ENCODE data around the gene SH3BGRL2.

SH3BGRL2 gene

DNA sequence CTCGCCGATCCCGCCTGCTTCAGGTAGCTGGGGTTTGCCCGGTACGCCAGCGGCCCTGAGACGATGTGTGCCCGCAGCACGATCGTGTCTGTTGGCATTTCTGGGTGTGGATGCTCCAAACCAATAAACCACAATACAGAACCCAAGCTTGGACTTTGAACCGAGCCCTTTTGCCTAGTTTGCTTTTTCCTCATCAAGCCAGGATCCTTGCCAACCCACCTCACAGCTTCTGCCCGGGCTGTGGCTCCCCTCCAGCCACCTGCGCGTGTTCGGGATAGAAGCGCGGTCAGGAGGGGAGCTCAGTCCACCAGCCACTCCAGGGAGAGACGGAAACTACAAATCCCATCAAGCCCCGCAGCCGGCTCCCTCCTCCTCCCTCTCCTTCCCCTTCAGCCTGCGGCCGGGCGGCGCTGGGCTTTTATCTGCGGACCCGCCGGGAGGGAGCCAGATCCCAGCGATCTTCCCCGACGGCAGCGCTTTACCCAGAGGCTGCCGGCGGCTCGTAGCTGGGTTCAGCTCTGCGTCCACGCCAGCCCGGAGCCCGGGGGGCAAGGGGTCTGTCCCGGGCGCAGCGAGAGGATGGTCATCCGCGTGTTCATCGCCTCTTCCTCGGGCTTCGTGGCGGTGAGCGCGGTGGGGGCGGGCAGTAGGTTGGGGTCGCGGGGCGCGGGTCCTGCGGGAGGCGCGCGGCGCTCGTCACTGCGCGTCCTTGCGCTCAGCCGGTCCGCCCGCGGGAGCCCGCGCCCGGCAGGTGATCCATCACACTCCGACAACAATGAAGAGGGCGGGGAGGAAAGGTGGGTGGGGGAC lies at the start of gene SH3BGRL2:
Gene SH3BGRL2, plus strand, starts transcription at position 447 of the 810 bp plus-strand sequence. Its CDS starts 133 bp downstream, at position 580.
- DNase-seq (ENCODE audit: low read depth in 2 of 2, low spot score in 1 of 2) = no peak

DNA sequence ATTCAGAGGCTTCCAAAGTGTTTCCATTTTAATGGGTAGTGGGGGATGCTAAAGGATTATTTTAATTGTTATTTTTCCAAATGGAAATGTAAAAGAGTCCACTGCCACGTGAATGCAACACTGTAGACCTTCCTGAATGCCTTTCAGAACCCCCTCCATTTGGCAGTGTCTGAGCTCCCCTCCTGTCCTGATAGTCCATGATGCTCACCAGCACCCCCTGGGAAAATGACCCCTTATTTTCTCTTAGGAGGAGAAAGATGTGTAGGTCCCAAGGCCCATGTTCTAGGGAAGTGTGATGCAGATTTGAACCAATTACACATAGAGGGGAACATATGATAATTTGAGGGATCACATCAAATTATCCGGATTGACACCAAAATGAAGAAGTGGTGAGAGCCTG lies 46.8 kb upstream of the SH3BGRL2 start:
- no peak for DNase-seq (ENCODE audit: low read depth in 2 of 2, low spot score in 1 of 2)

DNA sequence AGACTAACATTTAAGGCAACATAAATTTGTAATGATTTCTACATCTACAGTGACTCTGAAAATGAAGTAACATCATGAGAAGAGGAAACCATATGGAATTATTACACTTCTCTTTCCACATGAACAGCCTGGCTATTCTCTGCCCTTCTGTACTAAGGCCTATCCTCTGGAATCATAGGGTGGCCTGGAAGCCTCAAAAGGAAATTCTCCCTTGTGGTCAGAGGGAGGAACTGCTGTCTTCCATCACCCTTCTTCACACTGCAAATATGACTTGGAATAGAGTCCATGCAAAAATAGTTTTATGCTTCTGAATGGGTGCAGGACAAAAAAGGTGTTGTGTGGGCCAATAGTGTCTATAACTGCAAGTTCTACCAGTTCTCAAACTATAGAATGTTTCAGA lies 44.6 kb upstream of the SH3BGRL2 start:
- DNase-seq (ENCODE audit: low read depth in 2 of 2, low spot score in 1 of 2) = no peak

DNA sequence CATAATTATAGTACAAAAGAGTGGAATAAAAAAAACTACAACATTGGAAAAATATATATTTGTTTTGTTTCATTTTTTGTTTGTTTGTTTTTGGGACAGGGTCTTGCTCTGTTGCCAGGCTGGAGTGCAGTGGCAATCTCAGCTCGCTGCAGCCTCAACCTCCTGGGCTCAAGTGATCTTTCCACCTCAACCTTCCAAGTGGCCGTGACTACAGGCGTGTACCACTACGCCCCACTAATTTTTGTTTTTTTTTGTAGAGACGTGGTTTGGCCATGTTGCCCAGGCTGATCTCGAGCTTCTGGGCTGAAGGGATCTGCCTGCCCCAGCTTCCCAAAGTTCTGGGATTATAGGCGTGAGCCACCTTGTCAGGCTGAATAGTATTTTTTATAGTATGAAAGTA lies 41.4 kb upstream of the SH3BGRL2 start:
- no peak for DNase-seq (ENCODE audit: low read depth in 2 of 2, low spot score in 1 of 2)

DNA sequence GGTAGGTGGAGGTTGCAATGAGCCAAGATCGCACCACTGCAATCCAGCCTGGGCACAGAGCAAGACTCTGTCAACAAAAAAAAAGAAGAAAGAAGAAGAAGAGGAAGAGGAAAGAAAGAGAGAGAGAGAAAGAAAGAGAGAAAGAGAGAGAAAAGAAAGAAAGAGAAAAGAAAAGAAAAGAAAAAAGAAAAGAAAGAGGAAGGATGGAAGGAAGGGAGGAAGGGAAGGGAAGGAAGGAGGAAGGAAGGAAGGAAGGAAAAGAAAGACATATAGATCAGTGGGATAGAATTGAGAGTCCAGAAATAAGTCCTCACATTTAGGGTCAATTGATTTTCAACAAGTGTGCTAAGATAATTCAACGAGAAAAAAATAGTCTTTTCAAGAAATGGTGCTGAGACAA lies 34.0 kb upstream of the SH3BGRL2 start:
- no peak for DNase-seq (ENCODE audit: low read depth in 2 of 2, low spot score in 1 of 2)

DNA sequence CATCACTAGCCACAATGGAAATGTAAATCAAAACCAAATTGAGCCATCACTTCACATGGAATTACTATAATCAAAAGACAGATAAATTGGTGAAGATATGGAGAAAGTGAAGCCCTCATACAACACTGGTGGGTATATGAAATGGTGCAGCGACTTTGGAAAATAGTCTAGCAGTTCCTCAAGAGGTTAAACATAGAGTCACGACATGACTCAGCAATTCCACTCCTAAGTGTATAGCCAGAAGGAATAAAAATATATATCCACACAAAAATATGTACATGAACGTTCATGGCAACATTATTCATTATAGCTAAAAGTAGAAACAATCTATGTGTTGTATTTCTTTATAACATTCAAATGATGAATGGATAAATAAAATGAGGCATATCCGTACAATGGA lies 33.1 kb upstream of the SH3BGRL2 start:
- DNase-seq (ENCODE audit: low read depth in 2 of 2, low spot score in 1 of 2) = no peak

DNA sequence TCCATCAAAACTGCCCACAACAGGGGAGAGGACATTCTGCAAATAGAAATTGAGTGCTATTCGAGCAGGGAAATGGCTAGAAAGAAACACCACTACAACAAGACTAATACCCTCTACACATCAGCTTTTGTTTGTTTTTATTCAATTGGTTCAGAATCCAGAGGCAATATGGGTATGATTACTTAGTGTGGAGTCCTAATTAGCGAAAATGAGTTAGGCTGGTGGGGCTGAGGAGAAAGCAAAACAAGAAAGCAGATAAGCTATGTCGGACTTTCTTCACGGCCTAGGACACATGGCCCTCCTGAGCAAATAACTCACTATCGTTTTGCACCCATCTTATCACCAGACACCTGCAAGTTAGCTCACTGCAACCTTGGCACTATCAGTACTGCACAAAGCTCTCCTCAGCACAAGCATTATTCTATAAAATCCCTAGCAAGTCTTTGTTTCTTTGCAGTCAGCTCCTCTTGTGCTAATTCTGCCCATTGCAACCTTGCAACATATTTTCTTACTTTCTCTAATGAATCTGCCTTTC lies 31.3 kb upstream of the SH3BGRL2 start:
- DNase-seq (ENCODE audit: low read depth in 2 of 2, low spot score in 1 of 2) = no peak

DNA sequence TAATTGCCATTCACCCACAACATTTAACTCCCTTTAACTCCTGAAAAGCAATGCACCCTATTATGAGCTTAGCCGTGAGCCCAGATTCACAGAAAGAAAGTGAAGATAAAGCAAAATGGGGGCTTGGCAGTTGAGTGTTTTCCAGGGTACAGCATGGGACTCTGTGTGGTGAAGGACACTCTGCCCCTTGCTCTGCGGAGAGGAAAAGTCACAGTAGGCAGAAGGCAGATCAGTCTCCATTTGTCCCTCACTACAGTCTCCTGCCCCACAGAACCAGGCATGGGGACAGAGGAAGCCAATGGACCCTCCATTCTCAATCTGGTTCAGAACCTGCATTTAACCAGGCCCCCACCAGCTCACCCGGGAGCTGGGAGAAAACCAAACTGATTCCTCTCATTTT lies 30.8 kb upstream of the SH3BGRL2 start:
- DNase-seq (ENCODE audit: low read depth in 2 of 2, low spot score in 1 of 2) = no peak

DNA sequence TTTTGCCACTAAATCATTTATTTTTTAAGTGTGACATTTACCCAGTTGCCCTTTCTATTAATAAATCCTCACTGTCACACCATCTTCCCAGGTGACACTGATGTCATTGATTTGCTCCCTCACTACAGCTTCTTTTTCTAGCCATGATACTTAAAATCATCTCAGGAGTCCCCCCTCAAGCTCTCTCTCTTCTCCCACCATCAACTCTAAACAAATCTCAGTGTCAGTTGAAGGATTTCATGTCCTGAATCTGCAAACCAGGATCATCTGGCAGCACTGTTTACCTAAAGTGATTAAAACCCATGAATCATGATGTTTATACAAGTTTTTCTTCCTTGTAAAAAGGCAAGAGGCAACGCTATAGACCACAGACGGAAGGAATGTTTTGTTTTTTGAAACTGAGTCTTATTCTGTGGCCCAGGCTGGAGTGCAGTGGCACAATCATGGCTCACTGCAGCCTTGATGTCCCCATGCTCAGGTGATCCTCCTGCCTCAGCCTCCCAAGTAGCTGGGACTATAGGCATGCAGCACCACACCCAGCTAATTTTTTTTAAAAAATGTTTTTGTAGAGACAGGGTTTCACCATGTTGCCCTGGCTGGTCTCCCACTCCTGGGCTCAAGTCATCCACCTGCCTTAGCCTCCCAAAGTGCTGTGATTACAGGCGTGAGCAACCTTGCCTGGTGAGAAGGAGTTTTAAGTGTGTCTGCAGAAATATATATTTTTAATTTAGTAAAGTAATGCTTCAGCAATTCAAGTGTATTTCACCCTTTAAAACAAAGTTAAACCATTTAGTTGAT lies 30.1 kb upstream of the SH3BGRL2 start:
- no peak for DNase-seq (ENCODE audit: low read depth in 2 of 2, low spot score in 1 of 2)

DNA sequence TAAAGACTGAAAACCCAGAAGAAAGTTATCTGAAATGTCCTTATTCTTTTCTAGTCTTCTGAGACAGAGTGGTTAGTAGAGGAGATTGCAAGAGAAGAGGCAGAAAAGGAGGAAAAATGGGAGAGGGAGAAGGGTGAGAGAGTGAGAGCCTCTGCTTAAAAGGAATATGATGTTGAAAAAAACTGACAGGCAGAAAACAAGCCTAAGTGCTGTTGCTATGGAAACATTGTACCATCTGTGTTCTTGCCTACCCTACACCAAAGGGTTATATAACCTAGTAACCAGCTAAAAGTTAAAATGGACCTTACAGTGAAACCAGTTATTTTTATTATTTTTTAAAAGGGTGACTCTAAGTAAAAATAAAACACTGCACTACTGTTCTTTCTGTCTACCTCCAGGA lies 28.3 kb upstream of the SH3BGRL2 start:
- DNase-seq (ENCODE audit: low read depth in 2 of 2, low spot score in 1 of 2) = no peak

DNA sequence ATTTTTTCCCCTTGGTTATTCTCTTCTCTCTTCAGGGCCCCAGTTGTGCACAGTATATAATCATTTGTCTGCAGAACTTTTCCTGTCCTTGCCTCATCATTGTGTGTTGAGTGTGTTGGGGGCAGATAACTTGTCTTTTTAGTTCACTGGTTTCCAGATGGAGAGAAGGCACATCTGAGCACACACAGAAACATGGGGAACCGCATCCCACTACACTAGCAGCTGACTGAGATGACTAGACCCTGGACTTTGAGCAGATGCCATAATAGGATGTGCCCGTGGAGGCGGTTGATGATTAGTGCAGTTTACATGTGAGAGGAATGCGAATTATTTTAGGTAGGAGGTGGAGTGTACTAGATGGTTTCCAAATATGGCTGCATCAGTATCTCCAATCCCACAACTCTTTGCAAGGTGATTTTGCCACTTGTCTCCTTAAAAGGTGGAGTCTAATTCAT lies 26.5 kb upstream of the SH3BGRL2 start:
- no peak for DNase-seq (ENCODE audit: low read depth in 2 of 2, low spot score in 1 of 2)

DNA sequence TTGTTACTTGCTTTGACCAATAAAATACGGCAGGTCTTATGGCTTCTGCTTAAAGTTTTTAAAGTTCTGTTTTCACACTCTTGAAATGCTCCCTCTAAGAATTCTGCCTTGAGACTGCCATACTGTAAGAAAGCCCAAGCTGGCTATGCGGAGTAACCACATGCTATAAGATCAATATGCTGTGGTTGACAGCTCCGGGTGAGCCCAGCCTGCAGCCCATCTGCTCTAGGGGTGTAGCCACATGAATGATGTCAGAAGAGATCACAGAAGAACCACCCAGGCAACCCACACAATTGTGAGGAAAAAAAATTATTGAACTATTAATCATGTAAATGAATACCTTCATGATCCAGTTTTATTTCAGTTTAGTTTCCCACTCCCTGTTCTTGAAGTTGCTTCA lies 26.1 kb upstream of the SH3BGRL2 start:
- no peak for DNase-seq (ENCODE audit: low read depth in 2 of 2, low spot score in 1 of 2)

DNA sequence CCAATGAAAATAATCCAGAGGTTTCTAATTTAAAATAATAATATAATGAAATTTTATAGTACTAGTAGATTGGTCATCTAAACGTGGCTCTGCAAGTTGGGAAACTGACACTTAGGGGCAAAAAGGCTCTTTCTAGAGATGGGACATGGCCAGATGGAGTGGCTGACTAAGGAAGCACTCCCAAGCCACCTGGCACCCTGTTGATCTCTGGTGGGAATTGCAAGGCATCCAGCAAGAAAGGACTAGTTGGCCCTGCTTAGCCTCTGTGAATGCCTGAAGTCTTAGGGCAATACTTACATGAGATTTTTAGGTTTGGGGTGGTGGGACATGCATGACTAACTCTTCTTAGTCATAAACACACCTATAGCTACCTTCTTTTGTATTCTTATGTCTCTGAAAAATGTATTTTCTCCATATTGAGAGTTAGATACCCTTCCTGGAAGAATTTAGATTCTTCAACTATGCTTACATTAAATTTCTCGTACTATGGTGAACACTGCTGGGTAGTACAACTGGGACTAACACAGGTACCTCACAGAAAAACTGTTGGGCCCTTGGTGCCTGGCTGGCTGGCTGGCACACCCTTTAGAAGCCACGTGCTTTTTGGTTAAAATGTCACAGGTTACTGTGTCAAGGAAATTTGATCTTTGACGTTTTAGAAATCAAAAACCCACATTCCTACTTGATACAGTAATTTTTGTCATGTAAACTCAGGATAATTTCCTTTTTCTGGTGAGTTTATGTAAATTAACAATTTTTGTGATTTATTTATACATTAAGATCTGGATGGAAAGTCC lies 25.0 kb upstream of the SH3BGRL2 start:
- no peak for DNase-seq (ENCODE audit: low read depth in 2 of 2, low spot score in 1 of 2)

DNA sequence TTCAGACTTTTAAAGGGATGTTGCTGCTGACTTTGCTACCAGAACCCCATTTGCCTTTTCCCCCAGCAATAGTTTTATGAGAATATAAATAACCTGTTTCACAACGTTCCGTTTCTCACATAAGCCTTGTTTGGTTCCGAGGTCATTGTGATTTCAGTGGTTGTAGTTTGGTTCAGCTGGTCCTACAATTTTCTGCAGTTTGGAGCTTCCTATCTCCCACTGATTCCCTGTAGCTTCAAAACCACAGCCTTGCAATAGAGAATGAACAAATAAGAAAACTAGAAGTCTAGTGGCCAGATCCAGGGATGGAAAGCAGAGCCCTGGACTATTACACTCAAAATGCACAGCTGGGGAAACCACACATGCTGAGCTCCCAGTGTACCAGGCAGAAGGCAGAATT lies 24.1 kb upstream of the SH3BGRL2 start:
- DNase-seq (ENCODE audit: low read depth in 2 of 2, low spot score in 1 of 2) = no peak

DNA sequence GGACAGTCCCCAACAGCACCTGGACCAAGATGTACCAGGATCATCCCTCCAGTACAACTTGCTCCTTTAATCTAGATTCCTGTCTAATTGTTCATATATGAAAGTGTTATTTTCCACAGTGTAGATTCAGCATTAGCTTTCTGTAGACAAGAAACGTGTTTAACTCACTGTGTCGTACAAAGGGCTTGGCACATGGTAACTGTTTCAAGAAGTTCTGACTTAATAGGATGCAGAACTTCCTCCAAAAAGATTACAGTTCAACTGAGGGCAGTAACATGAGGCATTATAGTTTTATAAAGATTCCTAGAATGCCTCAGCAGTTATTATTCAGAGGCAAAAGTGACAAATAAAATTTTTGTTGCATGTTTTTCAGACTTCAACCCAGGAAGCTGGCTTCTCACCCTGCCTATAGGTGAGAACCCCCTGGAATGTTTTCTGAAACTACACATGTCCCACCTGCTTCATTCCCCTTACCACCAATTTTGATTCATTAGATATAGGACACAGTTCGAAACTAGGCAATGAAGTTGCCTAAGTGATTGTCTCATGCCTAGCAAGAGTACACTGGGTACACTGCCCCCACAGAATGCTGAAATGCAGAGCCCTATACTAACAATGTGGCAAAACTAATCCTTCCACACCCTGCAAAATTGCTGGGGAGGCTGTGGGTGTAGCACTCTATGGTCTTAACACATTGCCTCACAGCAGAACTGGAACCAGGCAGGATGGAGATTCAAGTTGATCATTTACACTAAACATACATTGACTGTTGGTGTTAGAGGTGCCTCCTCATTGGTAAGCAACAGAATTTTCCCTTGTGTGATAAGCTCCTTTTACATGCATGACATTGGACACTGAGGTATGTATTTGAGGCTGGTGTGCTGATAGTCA lies 22.6 kb upstream of the SH3BGRL2 start:
- DNase-seq (ENCODE audit: low read depth in 2 of 2, low spot score in 1 of 2) = no peak

DNA sequence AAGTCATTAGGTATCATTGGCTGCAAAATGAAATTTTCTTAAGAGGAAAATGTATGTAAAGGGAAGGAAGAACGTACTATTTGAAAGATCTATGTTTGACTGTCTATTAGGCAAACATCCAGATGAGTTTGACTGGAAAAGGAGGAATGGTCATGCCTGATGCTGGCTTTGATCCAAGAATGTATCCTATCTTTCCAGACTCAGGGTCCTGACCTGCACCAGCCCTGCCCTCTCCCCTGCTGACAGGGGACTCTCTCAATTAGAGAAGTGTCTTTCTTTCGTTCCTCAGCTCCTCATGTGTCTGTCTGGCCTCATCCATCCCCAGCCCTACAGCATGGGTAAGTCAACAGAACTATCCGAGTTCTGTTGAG lies 21.9 kb upstream of the SH3BGRL2 start:
- DNase-seq (ENCODE audit: low read depth in 2 of 2, low spot score in 1 of 2) = no peak

DNA sequence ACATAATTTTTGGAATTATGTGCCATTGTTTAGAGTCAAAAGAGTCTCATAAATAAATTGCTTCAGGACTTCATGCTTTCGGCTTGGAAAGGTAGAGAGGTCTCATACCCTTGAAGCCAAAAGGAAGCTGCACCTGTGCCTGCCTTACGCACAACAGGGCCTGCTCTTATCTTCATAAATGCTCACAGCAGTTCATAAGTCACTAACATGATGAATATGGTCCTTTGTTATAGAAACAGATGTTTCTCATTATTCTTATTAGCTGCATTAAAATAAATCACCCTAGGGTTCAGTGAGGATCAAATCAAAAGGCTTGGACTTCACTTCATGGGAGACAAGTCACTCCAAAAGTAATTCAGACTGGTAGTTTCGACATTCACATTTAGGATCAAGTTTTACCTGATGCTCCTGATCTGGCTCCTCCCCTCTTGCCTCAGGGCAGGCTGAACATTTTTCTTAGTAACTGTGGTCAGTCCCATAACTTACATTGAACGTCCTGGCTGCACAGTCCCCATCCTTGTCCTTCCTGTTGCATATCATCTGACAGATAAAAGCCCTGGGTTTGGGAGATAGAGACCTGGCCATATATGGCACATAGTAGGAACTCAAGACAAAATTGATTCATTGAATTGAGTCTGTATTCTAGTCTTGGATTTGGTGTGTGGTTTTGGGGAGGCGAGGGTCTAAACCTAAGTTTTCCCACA lies 20.7 kb upstream of the SH3BGRL2 start:
- no peak for DNase-seq (ENCODE audit: low read depth in 2 of 2, low spot score in 1 of 2)

DNA sequence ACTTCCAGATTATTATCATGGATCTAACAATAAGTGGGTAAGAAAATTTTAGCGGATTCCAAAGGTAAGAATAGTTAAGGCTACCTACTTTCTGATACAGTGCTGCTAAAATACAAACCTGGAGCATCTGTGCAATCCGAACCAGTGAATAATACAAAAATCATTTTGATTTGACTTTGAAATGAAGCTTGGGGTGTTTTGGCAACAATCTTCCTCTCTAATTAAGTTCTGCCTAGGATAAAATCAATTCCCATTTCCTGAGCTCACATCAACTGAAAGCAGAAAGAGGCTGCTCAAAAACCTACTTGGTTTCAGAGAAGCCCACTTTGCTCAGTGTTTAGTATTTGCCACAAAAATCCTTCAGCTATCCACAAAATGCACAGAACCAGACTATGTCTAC lies 18.7 kb upstream of the SH3BGRL2 start:
- no peak for DNase-seq (ENCODE audit: low read depth in 2 of 2, low spot score in 1 of 2)

DNA sequence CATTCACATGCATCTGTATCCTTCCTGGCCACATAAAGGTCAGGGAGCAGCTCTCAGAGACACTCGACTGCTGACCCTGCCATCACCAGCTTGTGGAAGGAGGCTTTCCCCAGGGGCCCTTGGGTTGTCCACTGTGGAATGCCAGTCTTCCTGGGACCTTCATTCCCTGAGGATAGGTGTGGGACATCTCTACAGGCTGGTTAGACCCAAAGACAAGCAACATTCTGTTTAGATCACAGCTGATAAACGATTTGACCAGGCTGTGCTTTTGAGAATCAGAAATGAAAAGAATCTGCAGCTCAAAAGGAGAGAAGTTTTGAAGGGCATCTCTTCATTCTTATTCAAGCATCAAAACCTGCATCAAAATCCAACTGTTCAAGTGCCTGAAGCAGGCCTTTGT lies 18.2 kb upstream of the SH3BGRL2 start:
- DNase-seq (ENCODE audit: low read depth in 2 of 2, low spot score in 1 of 2) = no peak

DNA sequence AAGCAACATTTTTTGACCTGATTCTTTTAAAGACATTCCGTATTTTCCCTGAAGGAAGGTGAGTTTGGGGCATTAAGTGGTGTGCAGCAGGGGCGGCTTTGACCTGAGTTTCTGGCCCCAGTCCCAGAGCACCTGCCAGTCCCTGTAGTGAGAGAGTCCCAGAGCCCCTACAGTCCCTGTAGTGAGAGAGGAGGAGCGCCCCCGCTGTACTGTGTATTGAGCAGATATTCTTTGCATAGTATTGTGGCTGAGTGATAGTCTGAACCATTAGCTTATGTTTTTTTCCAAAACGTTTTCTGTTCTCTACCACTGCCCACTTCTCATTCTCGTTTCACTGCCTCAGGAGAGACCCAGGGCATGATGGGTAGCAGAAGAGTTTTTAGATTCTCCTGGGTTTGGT lies 17.2 kb upstream of the SH3BGRL2 start:
- no peak for DNase-seq (ENCODE audit: low read depth in 2 of 2, low spot score in 1 of 2)
